TTC549 (cell line): ENCODE results near the gene PRR15L.
"Not testable (repeated sequence)": the region's sequence is repeated elsewhere in the genome, so short reads cannot be mapped to it uniquely, and the experiment has no call there.

Experiments used
- FAIRE-seq: peaks from 2 replicates; lab custom pipeline; 2012; peaks lifted over from hg19 to GRCh38; lab: Jason Lieb, UNC

PRR15L gene

DNA sequence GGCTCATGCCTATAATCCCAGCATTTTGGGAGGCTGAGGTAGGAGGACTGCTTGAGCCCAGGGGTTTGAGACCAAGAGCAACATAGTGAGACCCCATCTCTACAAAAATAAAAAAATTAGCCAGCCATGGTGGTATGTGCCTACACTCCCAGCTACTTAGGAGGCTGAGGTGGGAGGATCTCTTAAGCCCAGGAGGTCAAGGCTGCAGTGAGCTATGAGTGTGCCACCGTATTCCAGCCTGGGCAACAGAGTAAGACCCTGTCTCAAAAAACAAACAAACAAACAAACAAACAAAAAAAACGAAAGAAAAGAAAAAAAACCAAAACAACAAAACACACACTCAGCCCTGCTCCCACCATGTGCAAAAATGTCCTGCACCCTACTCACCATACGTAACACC lies 22.2 kb downstream of the PRR15L start:
- not testable (repeated sequence) for FAIRE-seq

DNA sequence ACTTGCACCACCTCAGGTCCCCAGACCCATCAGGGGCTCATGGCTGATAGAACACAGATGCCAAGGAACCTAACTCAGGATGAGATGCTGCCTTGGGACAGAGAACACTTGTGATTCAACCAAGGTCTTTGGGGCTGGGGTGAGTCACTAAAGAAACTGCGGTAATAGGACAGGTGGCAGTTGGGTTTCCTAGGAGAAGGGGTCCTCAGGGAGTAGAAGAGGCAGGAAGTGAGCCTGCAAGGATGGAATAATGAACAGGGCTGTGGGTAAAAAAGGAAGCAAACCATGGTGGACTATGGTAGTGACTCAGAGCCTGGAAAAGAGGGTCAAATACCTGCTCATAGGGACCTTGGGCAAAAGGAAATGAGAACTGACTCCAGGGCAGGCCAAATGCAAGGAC lies 22.8 kb downstream of the PRR15L start:
- no peak for FAIRE-seq

DNA sequence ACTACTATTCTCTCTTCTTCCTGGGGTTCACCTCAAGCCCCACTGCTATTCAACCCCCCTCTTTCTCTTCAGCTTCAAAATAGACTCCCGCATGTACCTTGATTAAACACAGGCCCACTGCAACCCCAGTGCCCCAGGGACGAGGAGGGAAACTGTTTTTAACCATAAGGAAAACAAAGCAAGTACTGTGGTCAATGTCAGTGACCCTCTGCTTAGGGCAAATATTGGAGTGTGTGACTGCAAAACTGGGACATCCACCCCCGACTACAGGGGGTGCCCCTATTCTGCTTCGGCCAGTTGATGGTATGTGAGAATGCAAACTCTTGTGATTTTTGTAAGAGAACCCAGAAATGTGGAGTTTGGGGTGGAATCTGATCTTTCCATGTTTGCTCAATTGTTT lies 25.8 kb downstream of the PRR15L start:
- no peak for FAIRE-seq

DNA sequence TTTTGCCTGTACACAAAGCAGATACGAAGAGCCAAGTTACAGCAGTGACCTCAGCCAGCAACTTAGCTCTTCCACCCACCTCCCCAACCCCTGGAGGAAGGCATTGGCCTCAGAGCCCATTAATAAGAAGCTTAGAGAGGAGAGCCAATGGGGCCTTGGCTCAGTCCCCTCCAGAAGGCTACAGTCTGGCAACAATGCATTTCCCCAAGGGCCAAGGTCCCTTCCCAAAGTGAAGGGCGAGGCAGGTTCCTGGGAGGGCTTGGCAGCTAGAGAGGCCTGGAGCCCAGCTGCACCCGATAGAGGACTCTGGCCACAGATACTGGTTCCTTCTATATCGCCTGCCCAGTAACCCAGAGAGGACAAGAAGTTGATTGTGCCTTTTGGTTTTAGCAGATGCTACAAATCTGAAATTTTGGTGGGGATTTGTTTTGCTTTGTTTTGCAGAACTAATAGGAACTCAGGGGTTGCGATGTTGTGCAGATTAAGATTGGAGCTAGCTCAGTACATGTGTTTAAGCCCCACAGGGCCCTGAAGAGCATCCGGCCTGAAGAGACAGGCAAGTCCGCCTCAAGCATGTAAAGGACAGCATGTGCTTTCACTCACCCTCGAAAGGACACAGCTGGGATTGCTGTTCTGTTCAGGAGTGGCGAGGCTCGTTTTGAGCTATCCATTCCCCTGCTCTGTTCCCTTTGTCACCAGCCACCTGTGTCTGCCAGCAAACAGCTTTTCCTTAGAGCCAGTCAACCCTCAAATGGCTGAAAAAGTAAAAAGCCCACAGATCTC lies 28.3 kb downstream of the PRR15L start:
- no peak for FAIRE-seq

DNA sequence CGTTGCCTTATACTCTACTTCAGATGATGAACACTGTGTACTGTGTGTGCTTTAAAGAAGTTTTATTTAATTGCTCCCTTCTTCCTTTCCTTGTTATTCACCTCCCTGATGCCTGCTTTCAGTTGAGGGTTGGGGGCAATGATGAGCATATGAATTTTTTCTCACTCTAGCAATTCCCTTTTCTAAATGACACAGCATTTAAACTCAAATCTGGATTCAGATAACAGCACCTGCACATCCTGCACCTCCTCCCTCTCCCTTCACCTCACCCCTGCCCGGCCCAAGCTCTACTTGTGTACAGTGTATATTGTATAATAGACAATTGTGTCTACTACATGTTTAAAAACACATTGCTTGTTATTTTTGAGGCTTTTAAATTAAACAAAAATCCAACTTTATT lies 29.3 kb downstream of the PRR15L start:
- FAIRE-seq, result no peak

DNA sequence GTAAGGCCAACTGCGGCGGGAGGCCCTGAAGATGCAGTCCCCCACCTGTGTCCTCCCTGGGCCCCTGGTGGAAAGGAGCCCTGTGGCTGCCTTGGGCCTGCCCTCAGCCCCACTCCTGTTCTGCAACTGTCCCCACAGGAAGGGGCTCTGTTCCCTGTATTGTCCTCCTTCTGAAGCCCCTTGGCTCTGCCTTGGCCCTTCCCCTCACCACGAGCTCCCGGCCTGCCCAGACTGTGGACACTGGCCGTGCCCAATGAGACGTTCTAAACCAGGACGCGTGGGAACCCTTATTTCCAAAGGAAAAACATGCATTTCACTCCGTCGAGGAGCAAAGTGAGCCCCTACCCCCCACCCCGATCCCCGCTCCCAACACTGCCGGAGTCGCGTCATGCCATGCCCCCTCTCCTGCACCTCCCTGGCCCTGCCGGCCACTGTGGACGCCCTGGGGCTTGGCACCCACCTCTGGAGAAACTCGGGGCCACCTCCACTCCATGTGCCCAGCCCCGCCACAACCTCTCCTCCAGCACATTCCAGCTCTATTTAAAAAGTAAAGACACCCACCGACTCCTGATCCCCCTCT lies 29.8 kb downstream of the PRR15L start:
- no peak for FAIRE-seq

DNA sequence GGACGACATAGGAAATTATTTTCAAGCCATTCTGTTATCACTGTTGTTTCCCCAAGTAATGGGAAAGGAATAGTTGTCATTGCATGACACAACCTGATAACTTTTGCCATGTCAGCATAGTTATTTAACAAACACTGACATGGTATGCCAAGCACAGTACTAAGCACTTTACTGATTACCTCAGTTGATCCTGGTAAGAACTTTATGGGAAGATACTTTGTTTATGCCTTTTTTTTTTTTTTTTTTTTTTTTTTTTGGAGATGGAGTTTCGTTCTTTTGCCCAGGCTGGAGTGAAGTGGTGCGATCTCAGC lies 32.0 kb downstream of the PRR15L start:
- FAIRE-seq, result no peak

DNA sequence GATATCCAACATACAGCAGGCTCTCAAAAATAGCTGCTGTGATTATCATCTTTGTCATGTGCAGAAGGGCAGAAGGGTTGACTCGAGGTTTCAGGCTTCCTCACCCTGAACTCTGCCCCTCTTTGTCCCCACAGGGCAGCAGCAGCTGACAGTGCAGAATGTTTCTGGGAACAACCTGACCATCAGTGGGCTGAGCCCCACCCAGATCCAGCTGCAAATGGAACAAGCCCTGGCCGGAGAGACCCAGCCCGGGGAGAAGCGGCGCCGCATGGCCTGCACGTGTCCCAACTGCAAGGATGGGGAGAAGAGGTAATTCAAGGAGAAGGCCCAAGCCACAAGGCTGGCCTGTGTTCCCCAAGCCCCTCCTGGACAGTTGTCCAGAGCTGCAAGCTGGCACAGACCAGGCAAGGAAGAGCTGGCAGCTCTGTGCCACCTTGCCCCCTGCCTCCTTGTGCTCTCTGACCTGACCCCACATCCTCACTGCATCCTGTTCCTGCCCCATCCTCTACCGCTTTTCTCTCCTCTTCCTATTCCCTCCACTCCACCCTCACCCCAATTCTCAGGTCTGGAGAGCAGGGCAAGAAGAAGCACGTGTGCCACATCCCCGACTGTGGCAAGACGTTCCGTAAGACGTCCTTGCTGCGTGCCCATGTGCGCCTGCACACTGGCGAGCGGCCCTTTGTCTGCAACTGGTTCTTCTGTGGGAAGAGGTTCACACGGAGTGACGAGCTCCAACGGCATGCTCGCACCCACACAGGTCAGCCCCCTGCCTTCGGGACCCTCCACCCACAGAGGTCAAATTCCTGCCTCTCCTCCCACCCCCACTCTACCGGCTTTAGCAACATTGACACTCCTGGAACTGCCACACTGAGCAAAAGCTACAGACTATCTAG lies 32.7 kb downstream of the PRR15L start:
- FAIRE-seq, result no peak

DNA sequence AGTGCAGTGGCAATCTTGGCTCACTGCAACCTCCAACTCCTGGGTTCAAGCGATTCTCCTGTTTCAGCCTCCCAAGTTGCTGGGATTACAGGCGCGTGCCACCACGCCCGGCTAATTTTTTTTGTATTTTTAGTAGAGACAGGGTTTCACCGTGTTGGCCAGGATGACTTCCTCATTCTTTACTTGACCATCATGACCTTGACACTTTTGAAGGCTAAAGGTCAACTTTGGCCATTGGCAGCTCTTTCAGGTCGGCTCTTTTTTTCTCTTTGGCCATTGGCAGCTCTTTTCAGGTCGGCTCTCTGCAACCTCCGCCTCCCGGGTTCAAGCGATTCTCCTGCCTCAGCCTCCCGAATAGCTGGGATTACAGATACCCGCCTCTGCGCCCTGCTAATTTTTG lies 37.8 kb downstream of the PRR15L start:
- not testable (repeated sequence) for FAIRE-seq

DNA sequence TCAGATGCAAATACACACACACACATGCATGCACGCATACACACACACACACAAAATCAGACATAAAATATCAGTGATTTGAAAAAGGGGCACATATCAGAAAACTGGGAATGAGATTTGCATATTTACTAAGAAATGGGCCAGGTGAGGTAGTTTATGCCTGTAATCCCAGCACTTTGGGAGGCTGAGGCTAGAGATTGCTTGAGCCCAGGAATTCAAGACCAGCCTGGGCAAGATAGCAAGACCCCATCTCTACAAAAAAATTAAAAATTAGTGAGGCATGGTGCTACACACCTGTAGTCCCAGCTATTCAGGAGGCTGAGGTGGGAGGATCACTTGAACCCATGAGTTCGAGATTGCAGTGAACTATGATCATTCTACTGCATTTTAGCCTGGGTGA lies 38.7 kb downstream of the PRR15L start:
- no peak for FAIRE-seq

DNA sequence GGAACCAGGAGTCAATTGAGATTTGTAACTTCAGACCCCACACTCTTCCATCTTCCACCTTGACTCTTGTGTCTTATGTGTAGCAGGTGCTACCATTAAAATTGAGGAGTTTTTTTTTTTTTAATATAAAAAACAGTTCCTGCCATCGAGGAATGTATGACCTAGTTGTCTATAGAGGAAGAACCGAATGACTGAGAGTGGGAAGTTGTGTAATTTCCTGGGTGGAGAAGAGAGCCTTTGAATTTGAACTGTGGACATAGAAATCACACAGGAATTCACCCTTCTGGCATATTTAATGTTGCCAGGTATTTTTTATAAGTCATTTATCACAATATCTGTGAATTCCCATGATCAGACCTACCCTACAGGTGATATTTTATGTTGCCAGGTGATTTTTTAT lies 39.7 kb downstream of the PRR15L start:
- FAIRE-seq, result no peak

DNA sequence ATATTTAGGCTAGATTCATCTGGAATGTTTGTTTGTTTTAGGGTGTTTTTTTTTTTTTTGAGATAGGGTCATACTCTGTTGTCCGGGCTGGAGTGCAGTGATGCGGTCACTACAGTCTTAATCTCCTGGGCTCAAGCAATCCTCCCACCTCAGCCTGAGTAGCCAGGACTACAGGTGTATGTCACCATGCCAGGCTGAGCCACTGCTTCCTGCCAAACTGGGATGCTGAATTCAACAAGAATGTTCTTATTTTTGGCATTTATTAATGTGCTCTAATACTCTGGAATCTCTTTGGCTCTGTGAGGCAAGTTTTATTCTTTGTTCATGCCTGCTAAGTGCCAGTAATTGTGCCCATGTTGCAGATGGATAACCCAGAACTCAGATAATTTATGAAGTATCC lies 40.1 kb downstream of the PRR15L start:
- no peak for FAIRE-seq

DNA sequence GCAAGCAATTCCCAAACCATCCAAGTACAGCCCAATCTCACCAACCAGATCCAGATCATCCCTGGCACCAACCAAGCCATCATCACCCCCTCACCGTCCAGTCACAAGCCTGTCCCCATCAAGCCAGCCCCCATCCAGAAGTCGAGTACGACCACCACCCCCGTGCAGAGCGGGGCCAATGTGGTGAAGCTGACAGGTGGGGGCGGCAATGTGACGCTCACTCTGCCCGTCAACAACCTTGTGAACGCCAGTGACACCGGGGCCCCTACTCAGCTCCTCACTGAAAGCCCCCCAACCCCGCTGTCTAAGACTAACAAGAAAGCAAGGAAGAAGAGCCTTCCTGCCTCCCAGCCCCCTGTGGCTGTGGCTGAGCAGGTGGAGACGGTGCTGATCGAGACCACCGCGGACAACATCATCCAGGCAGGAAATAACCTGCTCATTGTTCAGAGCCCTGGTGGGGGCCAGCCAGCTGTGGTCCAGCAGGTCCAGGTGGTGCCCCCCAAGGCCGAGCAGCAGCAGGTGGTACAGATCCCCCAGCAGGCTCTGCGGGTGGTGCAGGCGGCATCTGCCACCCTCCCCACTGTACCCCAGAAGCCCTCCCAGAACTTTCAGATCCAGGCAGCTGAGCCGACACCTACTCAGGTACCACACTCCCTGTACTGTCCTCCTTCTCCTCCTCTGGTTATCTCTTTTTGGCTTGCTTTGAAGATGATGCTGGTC lies 41.0 kb downstream of the PRR15L start:
- FAIRE-seq, result no peak

DNA sequence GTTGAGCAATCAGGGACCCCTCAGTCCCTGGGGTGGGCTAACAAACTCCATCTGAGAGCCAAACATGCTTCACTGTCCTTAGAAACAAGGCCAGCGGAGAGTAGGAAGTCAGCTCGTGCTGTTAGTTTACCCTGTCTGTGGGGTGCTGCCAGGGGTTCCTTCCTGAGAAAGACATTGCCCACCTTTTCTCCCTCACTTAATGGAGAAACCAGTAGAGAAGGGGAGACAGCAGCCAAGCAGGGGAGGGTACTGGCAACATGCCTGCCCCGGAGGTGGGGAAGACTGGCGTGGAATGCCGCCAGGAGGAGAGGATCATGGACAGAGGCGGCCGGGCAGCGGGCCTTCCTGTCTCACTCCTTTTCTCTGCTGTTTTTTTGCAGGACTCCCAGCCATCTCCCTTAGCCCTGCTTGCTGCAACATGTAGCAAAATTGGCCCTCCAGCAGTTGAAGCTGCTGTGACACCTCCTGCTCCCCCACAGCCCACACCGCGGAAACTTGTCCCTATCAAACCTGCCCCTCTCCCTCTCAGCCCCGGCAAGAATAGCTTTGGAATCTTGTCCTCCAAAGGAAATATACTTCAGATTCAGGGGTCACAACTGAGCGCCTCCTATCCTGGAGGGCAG lies 41.8 kb downstream of the PRR15L start:
- no peak for FAIRE-seq

DNA sequence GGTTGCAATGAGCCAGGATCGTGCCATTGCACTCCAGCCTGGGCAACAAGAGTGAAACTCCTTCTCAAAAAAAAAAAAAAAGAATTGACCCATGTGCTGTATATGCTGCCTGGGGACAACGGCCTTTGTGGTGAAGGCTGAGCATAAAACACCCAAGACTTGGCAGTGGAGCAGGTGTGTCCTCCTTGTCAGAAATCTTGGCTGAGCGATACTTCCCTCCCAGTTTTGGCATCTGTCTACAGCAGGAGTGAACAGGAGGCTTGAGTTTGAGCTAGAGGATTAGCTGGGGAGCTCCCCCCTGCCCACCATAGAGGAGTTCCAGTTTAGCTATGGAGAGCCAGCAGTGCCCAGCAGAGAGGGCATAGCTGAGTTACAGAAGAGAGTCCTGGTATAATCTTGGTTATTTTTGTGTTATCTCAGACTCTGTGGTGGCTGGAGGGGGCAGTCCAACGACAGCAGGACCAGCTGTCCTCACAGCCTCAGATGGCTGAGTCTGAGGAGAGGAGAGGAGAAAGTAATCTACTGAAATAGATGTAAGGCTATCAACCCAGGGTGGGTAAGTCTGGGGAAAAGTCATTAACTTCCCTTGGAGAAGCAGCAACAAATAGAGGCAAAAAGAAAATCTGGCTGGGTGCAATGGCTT lies 43.3 kb downstream of the PRR15L start:
- no peak for FAIRE-seq

DNA sequence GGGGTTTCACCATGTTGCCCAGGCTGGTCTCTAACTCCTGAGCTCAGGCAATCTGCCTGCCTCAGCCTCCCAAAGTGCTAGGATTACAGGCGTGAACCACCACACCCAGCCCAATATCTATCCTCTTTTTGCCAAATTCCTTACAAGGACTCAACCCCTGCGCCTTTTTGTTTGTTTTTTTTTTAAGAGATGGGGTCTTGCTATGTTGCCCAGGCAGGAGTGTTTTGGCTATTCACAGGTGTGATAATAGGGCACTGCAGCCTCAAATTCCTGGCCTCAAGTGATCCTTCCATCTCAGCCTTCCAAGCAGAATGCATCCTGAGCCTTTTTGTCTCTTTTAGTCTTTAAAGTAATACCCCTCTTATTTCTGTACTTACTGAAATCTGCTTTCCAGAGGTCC lies 44.6 kb downstream of the PRR15L start:
- FAIRE-seq, result no peak

DNA sequence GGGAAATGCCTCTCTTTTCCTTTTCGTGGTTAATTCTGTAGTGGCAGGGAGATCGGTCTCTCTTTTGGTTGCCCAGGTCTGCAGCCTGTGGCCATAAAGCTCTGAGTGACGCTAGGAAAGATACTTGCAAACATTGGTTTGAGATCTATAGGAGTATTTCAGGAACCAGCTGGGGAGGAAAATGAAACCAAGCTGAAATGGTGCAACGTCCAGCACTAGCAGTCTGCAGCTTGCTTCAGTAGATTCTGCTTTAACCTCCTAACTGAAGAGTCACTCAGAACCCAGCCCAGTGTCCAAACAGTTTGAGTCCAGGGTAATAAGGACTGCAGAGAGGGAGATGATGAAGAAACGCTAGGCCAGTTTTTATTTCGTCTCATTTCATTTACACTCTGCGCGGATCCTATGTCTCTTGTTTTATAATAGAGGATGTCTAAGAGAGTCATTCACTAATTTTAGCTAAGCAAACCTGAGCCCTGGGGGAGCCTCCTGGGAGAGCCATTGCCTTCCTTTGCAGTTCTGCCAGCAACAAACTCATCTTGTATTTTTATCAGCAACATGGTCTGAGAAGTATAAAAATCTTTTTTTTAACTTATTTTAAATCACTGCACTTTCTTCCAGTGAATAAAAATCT lies 49.6 kb downstream of the PRR15L start:
- no peak for FAIRE-seq

DNA sequence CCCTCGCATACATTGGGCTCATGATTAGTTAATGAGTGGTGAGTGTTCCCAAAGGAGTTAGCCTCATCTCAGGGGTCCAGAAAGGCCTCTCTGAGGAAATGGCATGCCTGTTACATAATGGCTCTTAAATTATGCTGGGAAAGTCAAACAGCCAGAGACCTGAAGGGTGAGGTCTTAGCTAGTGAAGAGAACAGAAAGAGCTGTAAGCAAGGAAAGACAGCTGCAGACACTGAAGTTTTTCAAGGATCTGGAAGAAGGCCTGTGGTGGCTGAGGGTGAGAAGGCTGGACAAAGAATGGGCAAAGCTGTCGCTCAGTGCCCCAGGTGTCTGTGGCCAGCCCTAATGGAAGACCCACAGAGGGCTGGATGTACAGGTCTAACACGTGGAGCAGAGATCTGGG lies 51.2 kb downstream of the PRR15L start:
- FAIRE-seq, result no peak

DNA sequence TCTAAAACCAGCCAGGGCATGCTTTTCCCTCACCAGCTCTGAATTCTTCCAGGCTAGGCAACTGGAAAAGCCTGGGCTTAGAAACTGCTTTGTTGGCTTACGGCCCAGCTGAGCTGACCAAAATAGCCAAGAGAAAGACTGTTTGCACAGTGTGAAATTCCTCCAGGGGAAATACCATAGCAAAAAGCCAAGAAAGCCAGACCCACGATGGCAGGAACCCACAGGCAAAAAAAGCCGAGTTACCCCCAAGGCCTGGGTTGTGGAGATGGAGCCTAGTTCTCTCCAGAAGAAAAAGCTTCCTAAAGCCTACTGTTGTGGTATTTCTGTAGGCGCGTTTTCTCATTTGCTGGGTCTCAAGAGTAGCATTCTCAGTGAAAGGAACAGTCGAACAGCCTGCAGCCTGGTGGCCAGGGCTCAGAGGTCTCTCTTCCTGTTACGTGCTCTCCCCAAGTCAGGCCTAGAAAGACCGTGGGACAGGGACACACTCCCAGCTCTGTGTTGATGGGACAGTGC lies 52.4 kb downstream of the PRR15L start:
- FAIRE-seq, result no peak

DNA sequence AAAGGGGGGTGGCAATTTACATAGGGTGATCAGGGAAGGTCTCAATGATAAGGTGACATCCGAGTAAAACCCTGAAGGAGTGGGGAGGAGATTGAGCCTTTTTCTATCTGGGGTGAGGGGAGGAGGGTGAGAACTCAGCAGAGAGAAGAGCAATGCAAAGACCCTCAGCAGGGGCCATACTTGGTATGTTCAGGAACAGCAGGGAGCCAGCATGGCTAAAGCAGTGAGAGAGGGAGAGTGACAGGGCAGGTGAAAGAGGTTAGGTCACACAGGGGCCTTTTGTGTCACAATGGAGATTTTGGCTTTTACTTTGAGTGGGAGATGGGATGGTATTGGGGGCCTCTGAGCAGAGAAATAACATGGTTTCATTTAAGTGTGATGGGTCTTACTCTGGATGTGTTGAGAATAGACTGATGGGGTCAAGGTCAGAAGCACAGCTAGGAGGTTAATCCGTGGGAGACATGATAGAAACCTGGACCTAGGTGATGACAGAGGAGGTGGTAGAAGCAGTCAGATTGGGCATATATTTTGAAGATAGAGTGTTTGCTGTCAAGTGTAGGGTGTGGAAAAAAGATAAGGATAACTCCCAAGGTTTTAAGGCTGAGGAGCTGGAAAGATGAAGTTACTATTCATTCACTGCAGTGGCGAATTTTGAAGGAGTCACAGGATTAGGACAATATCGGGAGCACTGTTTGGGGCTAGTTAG lies 55.5 kb downstream of the PRR15L start:
- no peak for FAIRE-seq
